ENCODE results near the gene NBPF3.

GRCh38 chr1:21492356-21492625 is 52.4 kb downstream of the NBPF3 start:
- TF ChIP-seq TAF1 (IDR thresholded peaks at IDR 0.05; ENCODE audit: borderline replicate concordance, low read depth, low read length) (no peak), POLR2A (IDR thresholded peaks at IDR 0.05; ENCODE audit: low read depth, low read length) (no peak)
